ENCODE results near the gene HFE. TPM values are rescaled to one million over a fixed set of nuclear protein-coding genes. Genes with fewer than 3 reads are reported as not detected.

Gene HFE
- polyA plus RNA-seq, 1 donor (not counting 4 experiments of a cell fraction or from before 2014, with no cell fraction given), result 18.4 TPM

GRCh38 chr6:26105842-26106241 lies 18.6 kb downstream of the HFE start:
- Histone ChIP-seq H4K20me1 (ENCODE audit: control insufficient read depth, extremely low read depth, insufficient read depth, low read length) (no peaks in the 10 kb centered on the region), H3K9me3 (ENCODE audit: control insufficient read depth, low read depth, low read length) (no peaks in the 10 kb centered on the region), H3K27ac (ENCODE audit: control insufficient read depth, insufficient read depth, low read length) (no peak overlapping the region), H3K79me2 (ENCODE audit: control insufficient read depth, insufficient read depth, low read length) (no peaks in the 10 kb centered on the region), H3K4me1 (ENCODE audit: control insufficient read depth, extremely low read depth, insufficient read depth, low read length) (peaks cover 21% of the 10 kb centered on the region), H3K4me3 (ENCODE audit: control insufficient read depth in 2 of 3, extremely low read depth in 1 of 3, insufficient read depth in 2 of 3, low read depth in 1 of 3, low read length in 3 of 3) (no peak overlapping the region), H3K27me3 (ENCODE audit: control insufficient read depth, extremely low read depth, insufficient read depth, low read length) (no peaks in the 10 kb centered on the region), H3K9ac (ENCODE audit: control insufficient read depth, extremely low read depth, insufficient read depth, low read length) (no peak overlapping the region), H2AFZ (ENCODE audit: control insufficient read depth, low read length) (no peak overlapping the region), H3K4me2 (ENCODE audit: control insufficient read depth, extremely low read depth, insufficient read depth, low read depth, low read length) (peak overlapping the region; percentile 39), H3K9me1 (ENCODE audit: control insufficient read depth, extremely low read depth, insufficient read depth, low read length) (no peaks in the 10 kb centered on the region), H3K36me3 (ENCODE audit: control insufficient read depth in 2 of 2, extremely low read depth in 1 of 2, insufficient read depth in 2 of 2, low read length in 2 of 2) (no peaks in the 10 kb centered on the region)
- TF ChIP-seq CTCF (optimal IDR thresholded peaks at IDR 0.05 in 1 of 3, IDR thresholded peaks at IDR 0.05 in 1 of 3, conservative IDR thresholded peaks at IDR 0.05 in 1 of 3; ENCODE audit: extremely low read depth in 1 of 3, insufficient read depth in 2 of 3, low read length in 3 of 3) (no peak), EZH2 (IDR thresholded peaks at IDR 0.05; ENCODE audit: low read length) (no peak)
- no peak for FAIRE-seq
- dilution Hi-C loops (cut with MboI; ENCODE audit: extremely low pct_ligation_motif_present, low sequenced_read_pairs), result no loop called here
- no peak for DNase-seq (ENCODE audit: low read depth, low spot score)

- Histone ChIP-seq H3K4me2 (ENCODE audit: control insufficient read depth, extremely low read depth, insufficient read depth, low read depth, low read length) (no peak overlapping the region), H3K36me3 (ENCODE audit: control insufficient read depth in 2 of 2, extremely low read depth in 1 of 2, insufficient read depth in 2 of 2, low read length in 2 of 2) (no peaks in the 10 kb centered on the region), H4K20me1 (ENCODE audit: control insufficient read depth, extremely low read depth, insufficient read depth, low read length) (no peaks in the 10 kb centered on the region), H2AFZ (ENCODE audit: control insufficient read depth, low read length) (no peak overlapping the region), H3K4me3 (ENCODE audit: control insufficient read depth in 2 of 3, extremely low read depth in 1 of 3, insufficient read depth in 2 of 3, low read depth in 1 of 3, low read length in 3 of 3) (no peak overlapping the region), H3K79me2 (ENCODE audit: control insufficient read depth, insufficient read depth, low read length) (no peaks in the 10 kb centered on the region), H3K9ac (ENCODE audit: control insufficient read depth, extremely low read depth, insufficient read depth, low read length) (no peak overlapping the region), H3K4me1 (ENCODE audit: control insufficient read depth, extremely low read depth, insufficient read depth, low read length) (peaks cover 14% of the 10 kb centered on the region), H3K9me1 (ENCODE audit: control insufficient read depth, extremely low read depth, insufficient read depth, low read length) (no peaks in the 10 kb centered on the region), H3K27me3 (ENCODE audit: control insufficient read depth, extremely low read depth, insufficient read depth, low read length) (no peaks in the 10 kb centered on the region), H3K27ac (ENCODE audit: control insufficient read depth, insufficient read depth, low read length) (no peak overlapping the region), H3K9me3 (ENCODE audit: control insufficient read depth, low read depth, low read length) (no peaks in the 10 kb centered on the region)
- dilution Hi-C loops (cut with MboI; ENCODE audit: extremely low pct_ligation_motif_present, low sequenced_read_pairs), result no loop called here
- no peak for FAIRE-seq
- TF ChIP-seq CTCF (optimal IDR thresholded peaks at IDR 0.05 in 1 of 3, IDR thresholded peaks at IDR 0.05 in 1 of 3, conservative IDR thresholded peaks at IDR 0.05 in 1 of 3; ENCODE audit: extremely low read depth in 1 of 3, insufficient read depth in 2 of 3, low read length in 3 of 3) (no peak), EZH2 (IDR thresholded peaks at IDR 0.05; ENCODE audit: low read length) (no peak)
- DNase-seq (ENCODE audit: low read depth, low spot score), result no peak
Measured at GRCh38 chr6:26107935-26108334, 20.7 kb downstream of the HFE start.

Data from keratinocyte (primary cell).